OCI-LY3 (cell line): Measurements from ENCODE around the gene CRAT.

ENCODE experiments used
- H2AFZ ChIP-seq: fragments of 200-600, 300-600 bp; shearing (Covaris generic); 2 replicates; pipeline ENCODE4 v1.6.0; 2014; ENCODE audit warnings: antibody characterized with exemption, low read depth, low read length
- H3K27ac ChIP-seq: fragments of 200-600, 300-600 bp; sonication (generic); 2 replicates; pipeline ENCODE4 v1.5.1; 2014; ENCODE audit warnings: mild to moderate bottlenecking, low read length, moderate library complexity, mixed read lengths
- H3K27me3 ChIP-seq: fragments of 200-600, 300-600 bp; sonication (generic); 2 replicates; pipeline ENCODE4 v1.6.1; 2014; ENCODE audit warnings: low read depth, low read length, mixed read lengths
- H3K36me3 ChIP-seq: fragments of 200-600, 300-600 bp; sonication (generic); replicated peaks from 2 replicates; pipeline ENCODE3; 2014; ENCODE audit warnings: low read depth, low read length, mixed read lengths
- H3K4me1 ChIP-seq: fragments of 300-600, 200-600 bp; sonication (generic); 2 replicates; pipeline ENCODE4 v1.6.1; 2014; ENCODE audit warnings: low read length, mixed read lengths
- H3K4me2 ChIP-seq: fragments of 200-600, 300-600 bp; sonication (generic); 2 replicates; pipeline ENCODE4 v1.6.1; 2014; ENCODE audit warnings: low read length, mixed read lengths
- H3K4me3 ChIP-seq: fragments of 300-600, 200-600 bp; sonication (generic); 2 replicates; pipeline ENCODE4 v1.5.1; 2014; ENCODE audit warnings: antibody characterized with exemption, mild to moderate bottlenecking, low read length, moderate library complexity
- H3K79me2 ChIP-seq: fragments of 300-600, 200-600 bp; shearing (Covaris generic); 2 replicates; pipeline ENCODE4 v1.6.1; 2014; ENCODE audit warnings: mild to moderate bottlenecking, low read length, mixed read lengths
- H3K9ac ChIP-seq: fragments of 300-600, 200-600 bp; shearing (Covaris generic); 2 replicates; pipeline ENCODE4 v1.6.0; 2014; ENCODE audit warnings: mild to moderate bottlenecking, low read length, moderate library complexity
- H3K9me3 ChIP-seq: fragments of 200-600, 300-600 bp; shearing (Covaris generic); 2 replicates; pipeline ENCODE4 v1.6.1; 2014; ENCODE audit warnings: low read length, mixed read lengths; ENCODE audit not compliant: insufficient read depth
- H4K20me1 ChIP-seq: fragments of 200-600, 300-600 bp; sonication (generic); 2 replicates; pipeline ENCODE4 v1.6.1; 2016; ENCODE audit warnings: low read length, mixed read lengths; ENCODE audit not compliant: insufficient read depth
- CTCF ChIP-seq: fragments of 200-600, 300-600 bp; sonication (generic); IDR thresholded peaks from 2 replicates; pipeline ENCODE4 v1.5.1; 2014; ENCODE audit warnings: antibody characterized with exemption, low read length, low read depth
- EZH2phosphoT487 ChIP-seq: fragments of 200-600 bp; shearing (Covaris generic); IDR thresholded peaks from 2 replicates; pipeline ENCODE4 v1.6.1; 2018; ENCODE audit warnings: antibody characterized with exemption, mixed run types, low read depth

CRAT gene

GRCh38 chr9:129110740-129111527 lies at the start of gene CRAT, which contains the start of gene PTPA:
CRAT (minus strand) TSS chr9:129110793; CDS start chr9:129110509, 284 bp downstream.
PTPA (plus strand) TSS chr9:129111415; CDS start chr9:129111601, 186 bp downstream.
- peaks cover 16% of the 10 kb centered on the region; the same call in 1 of the 2 replicates for H4K20me1 ChIP-seq
- peak within 1 kb of the TSS; percentile 92 for H3K4me3 ChIP-seq
- TF ChIP-seq CTCF (no peak), EZH2phosphoT487 (no peak)
- H3K4me1 ChIP-seq: peaks cover 20% of the 10 kb centered on the region
- peak within 1 kb of the TSS; percentile 91 for H3K9ac ChIP-seq
- H3K79me2 ChIP-seq: peaks cover 44% of the 10 kb centered on the region
- peak within 1 kb of the TSS; percentile 80 for H2AFZ ChIP-seq
- H3K9me3 ChIP-seq: no peaks in the 10 kb centered on the region
- no peaks in the 10 kb centered on the region for H3K36me3 ChIP-seq
- peaks cover 2% of the 10 kb centered on the region for H3K27me3 ChIP-seq
- H3K4me2 ChIP-seq: peak within 1 kb of the TSS; percentile 100
- peak within 1 kb of the TSS; percentile 65 for H3K27ac ChIP-seq

- Histone ChIP-seq H3K27ac (no peak overlapping the region), H2AFZ (no peak overlapping the region), H3K9me3 (no peaks in the 10 kb centered on the region), H4K20me1 (no peaks in the 10 kb centered on the region), H3K36me3 (no peaks in the 10 kb centered on the region), H3K4me1 (no peaks in the 10 kb centered on the region), H3K27me3 (no peaks in the 10 kb centered on the region), H3K4me3 (no peak overlapping the region), H3K9ac (no peak overlapping the region), H3K79me2 (no peaks in the 10 kb centered on the region), H3K4me2 (no peak overlapping the region)
- TF ChIP-seq CTCF: no peak
- no peak for TF ChIP-seq EZH2phosphoT487
Measured at GRCh38 chr9:129156163-129156562, 45.6 kb upstream of the CRAT start.

GRCh38 chr9:129154866-129155477 lies 44.4 kb upstream of the CRAT start:
- H3K79me2 ChIP-seq: no peaks in the 10 kb centered on the region
- no peak overlapping the region for H3K4me2 ChIP-seq
- no peaks in the 10 kb centered on the region for H3K9me3 ChIP-seq
- H3K36me3 ChIP-seq: no peaks in the 10 kb centered on the region
- H3K4me1 ChIP-seq: no peaks in the 10 kb centered on the region
- no peak for TF ChIP-seq CTCF
- no peak for TF ChIP-seq EZH2phosphoT487
- no peak overlapping the region for H3K4me3 ChIP-seq
- H2AFZ ChIP-seq: no peak overlapping the region
- no peak overlapping the region for H3K27ac ChIP-seq
- H3K9ac ChIP-seq: no peak overlapping the region
- H3K27me3 ChIP-seq: no peaks in the 10 kb centered on the region
- no peaks in the 10 kb centered on the region for H4K20me1 ChIP-seq

- H3K27ac ChIP-seq: no peak overlapping the region
- no peaks in the 10 kb centered on the region for H3K27me3 ChIP-seq
- H3K79me2 ChIP-seq: no peaks in the 10 kb centered on the region
- H2AFZ ChIP-seq: no peak overlapping the region
- no peak overlapping the region for H3K4me3 ChIP-seq
- H3K9me3 ChIP-seq: no peaks in the 10 kb centered on the region
- peaks cover 15% of the 10 kb centered on the region for H3K4me1 ChIP-seq
- H3K4me2 ChIP-seq: no peak overlapping the region
- no peak for TF ChIP-seq CTCF
- no peak for TF ChIP-seq EZH2phosphoT487
- no peak overlapping the region for H3K9ac ChIP-seq
- no peaks in the 10 kb centered on the region for H4K20me1 ChIP-seq
- peaks cover 5% of the 10 kb centered on the region for H3K36me3 ChIP-seq
Measured at GRCh38 chr9:129151469-129151868, 40.9 kb upstream of the CRAT start.
